ENCODE measurements around the gene CABLES2.

DNA sequence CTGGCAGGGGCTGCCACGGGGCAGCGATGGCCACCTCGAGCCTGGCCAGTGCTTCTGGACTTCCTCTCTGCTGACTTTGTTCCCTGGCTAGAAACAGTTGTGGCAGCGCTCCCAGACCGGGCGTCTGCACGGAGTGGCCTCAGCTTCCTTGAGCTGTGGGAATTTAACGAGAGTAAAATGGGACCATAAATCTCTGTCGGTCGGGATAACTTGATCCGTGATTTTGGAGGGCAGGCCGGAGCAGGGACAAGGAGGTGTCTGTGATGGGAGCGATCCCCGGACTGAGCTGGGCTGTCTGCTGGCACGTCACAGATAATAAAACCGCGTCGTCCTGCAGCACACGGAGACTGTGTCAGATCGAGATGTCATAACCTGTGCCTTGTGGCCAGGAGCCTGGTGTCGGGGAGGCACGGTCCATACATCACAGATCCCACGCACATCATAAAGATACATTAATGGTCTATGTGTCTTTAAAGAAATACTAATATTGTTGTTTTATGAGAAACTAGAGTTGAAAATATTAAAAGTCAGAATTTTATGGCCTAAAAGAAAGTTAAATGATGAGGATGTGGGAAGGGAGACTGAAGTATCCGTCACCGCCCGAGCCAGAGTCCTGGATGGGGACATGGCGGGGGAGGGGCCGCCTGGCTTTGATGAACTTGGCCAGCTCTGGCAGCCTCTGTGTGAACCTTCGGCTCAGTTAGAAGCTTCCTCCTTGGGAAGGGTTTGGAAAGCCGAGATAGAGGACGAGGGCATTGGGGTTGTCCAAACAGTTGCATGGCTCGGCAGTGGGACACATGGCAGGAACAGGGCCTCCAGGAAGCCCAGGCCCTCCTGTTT, 26.8 kb upstream of the CABLES2 start:
- TF ChIP-seq, protein P1, sequence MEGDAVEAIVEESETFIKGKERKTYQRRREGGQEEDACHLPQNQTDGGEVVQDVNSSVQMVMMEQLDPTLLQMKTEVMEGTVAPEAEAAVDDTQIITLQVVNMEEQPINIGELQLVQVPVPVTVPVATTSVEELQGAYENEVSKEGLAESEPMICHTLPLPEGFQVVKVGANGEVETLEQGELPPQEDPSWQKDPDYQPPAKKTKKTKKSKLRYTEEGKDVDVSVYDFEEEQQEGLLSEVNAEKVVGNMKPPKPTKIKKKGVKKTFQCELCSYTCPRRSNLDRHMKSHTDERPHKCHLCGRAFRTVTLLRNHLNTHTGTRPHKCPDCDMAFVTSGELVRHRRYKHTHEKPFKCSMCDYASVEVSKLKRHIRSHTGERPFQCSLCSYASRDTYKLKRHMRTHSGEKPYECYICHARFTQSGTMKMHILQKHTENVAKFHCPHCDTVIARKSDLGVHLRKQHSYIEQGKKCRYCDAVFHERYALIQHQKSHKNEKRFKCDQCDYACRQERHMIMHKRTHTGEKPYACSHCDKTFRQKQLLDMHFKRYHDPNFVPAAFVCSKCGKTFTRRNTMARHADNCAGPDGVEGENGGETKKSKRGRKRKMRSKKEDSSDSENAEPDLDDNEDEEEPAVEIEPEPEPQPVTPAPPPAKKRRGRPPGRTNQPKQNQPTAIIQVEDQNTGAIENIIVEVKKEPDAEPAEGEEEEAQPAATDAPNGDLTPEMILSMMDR (IDR thresholded peaks at IDR 0.05; ENCODE audit: extremely low read depth in 1 of 2, insufficient read depth in 1 of 2, low read depth in 1 of 2, low read length in 2 of 2): no peak
- TF ChIP-seq POLR2AphosphoS5 (IDR thresholded peaks at IDR 0.05; ENCODE audit: insufficient read depth, low read depth, low read length) (no peak), POLR2A (IDR thresholded peaks at IDR 0.05; ENCODE audit: low read depth, low read length) (no peak), MYC (IDR thresholded peaks at IDR 0.05; ENCODE audit: low read depth, low read length) (no peak)
- TF ChIP-seq, protein P2, sequence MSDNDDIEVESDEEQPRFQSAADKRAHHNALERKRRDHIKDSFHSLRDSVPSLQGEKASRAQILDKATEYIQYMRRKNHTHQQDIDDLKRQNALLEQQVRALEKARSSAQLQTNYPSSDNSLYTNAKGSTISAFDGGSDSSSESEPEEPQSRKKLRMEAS (IDR thresholded peaks at IDR 0.05; ENCODE audit: insufficient read depth, insufficient read length): no peak
